Cerebellar nuclear complex (tissue), 1 donor: ENCODE measurements around the gene ZBTB8OS.
"Not testable (repeated sequence)": the region's sequence is repeated elsewhere in the genome, so short reads cannot be mapped to it uniquely, and the experiment has no call there.

ENCODE experiments used
- DNase-seq, 2 experiments: peaks; one replicate each; lab custom pipeline; 2025; lab: John Stamatoyannopoulos, UW

ZBTB8OS gene

GRCh38 chr1:32650248-32650751 lies at the start of gene ZBTB8OS:
TSS of gene ZBTB8OS (minus strand) at chr1:32650550. CDS start at chr1:32650529, 21 bp downstream.
- peak; percentile 28 to 84 for DNase-seq

GRCh38 chr1:32696996-32697395 lies 46.6 kb upstream of the ZBTB8OS start:
- not testable (repeated sequence) for DNase-seq

GRCh38 chr1:32696041-32696440 lies 45.7 kb upstream of the ZBTB8OS start:
- no peak for DNase-seq

- no peak for DNase-seq
These were observed 45.0 kb upstream of the ZBTB8OS start for GRCh38 chr1:32695098-32695904.

- no peak for DNase-seq
These were observed 43.3 kb upstream of the ZBTB8OS start for GRCh38 chr1:32693455-32694174.

- no peak for DNase-seq
These were observed 36.0 kb upstream of the ZBTB8OS start for GRCh38 chr1:32686387-32686786.

GRCh38 chr1:32685498-32685897 lies 35.1 kb upstream of the ZBTB8OS start:
- no peak for DNase-seq

GRCh38 chr1:32684167-32684811 lies 33.9 kb upstream of the ZBTB8OS start:
- no peak for DNase-seq

GRCh38 chr1:32683397-32683796 lies 33.0 kb upstream of the ZBTB8OS start:
- DNase-seq, result no peak

GRCh38 chr1:32681999-32682398 lies 31.6 kb upstream of the ZBTB8OS start:
- no peak for DNase-seq

GRCh38 chr1:32681509-32681908 lies 31.2 kb upstream of the ZBTB8OS start:
- no peak for DNase-seq

- DNase-seq, result no peak
These were observed 30.3 kb upstream of the ZBTB8OS start for GRCh38 chr1:32680642-32681041.

GRCh38 chr1:32679993-32680392 lies 29.6 kb upstream of the ZBTB8OS start:
- DNase-seq, result not testable (repeated sequence)

GRCh38 chr1:32676945-32677344 lies 26.6 kb upstream of the ZBTB8OS start:
- no peak for DNase-seq

- DNase-seq, result not testable (repeated sequence)
These were observed 18.4 kb upstream of the ZBTB8OS start for GRCh38 chr1:32668716-32669115.

- no peak for DNase-seq
These were observed 16.7 kb upstream of the ZBTB8OS start for GRCh38 chr1:32666901-32667566.

- DNase-seq, result no peak
These were observed 15.6 kb upstream of the ZBTB8OS start for GRCh38 chr1:32665915-32666314.

- no peak for DNase-seq
These were observed 9.2 kb upstream of the ZBTB8OS start for GRCh38 chr1:32659581-32659980.

GRCh38 chr1:32652244-32652962 lies 2.1 kb upstream of the ZBTB8OS start:
- no peak for DNase-seq

- DNase-seq, result no peak
These were observed 1.2 kb upstream of the ZBTB8OS start for GRCh38 chr1:32651461-32652073.
